A673 (cell line): ENCODE results near the gene HOXB7. TPM values are rescaled to one million over a fixed set of nuclear protein-coding genes. Genes with fewer than 3 reads are reported as not detected.

Source experiments
- BruUV-seq: library from RNA; stranded (reverse); fragments of 400-500 nt; replicated peaks from 2 replicates; lab custom pipeline; 2021; lab: Mats Ljungman, UMichigan
- CTCF ChIA-PET: fragments of 300-600 bp; sonication (Branson Sonifier 250); formaldehyde crosslinking; loops from one replicate; lab custom pipeline; 2022; ENCODE audit warnings: antibody characterized with exemption; lab: Charles Lee
- POLR2A ChIA-PET: fragments of 300-600 bp; sonication (Branson Sonifier 250); formaldehyde crosslinking; loops from one replicate; lab custom pipeline; 2022; ENCODE audit warnings: antibody characterized with exemption; ENCODE audit not compliant: low non-redundant PET; lab: Charles Lee
- DNase-seq: peaks from one replicate; pipeline ENCODE4 v3.0.0-alpha.2; 2015; ENCODE audit warnings: low spot score
- H3K27ac ChIP-seq: fragments of 200-600 bp; sonication (generic); 2 replicates; pipeline ENCODE4 v1.5.1; 2016; ENCODE audit warnings: mixed run types, low read depth, mild to moderate bottlenecking, mixed read lengths, antibody characterized with exemption, low read length; ENCODE audit not compliant: poor library complexity, severe bottlenecking
- H3K27me3 ChIP-seq: fragments of 200-600 bp; sonication (generic); replicated peaks from 2 replicates; pipeline ENCODE4 v1.6.1; 2017; ENCODE audit warnings: mixed run types, low read depth, mild to moderate bottlenecking, mixed read lengths, antibody characterized with exemption, low read length; ENCODE audit not compliant: insufficient read depth, poor library complexity
- H3K36me3 ChIP-seq: fragments of 200-600 bp; sonication (generic); 2 replicates; pipeline ENCODE4 v1.6.1; 2016; ENCODE audit warnings: mixed run types, mild to moderate bottlenecking, mixed read lengths, antibody characterized with exemption, low read length; ENCODE audit not compliant: insufficient read depth, poor library complexity, severe bottlenecking
- H3K4me1 ChIP-seq: fragments of 200-600 bp; sonication (generic); 2 replicates; pipeline ENCODE4 v1.6.1; 2017; ENCODE audit warnings: mixed run types, mild to moderate bottlenecking, mixed read lengths, antibody characterized with exemption, low read length; ENCODE audit not compliant: insufficient read depth, poor library complexity, severe bottlenecking
- H3K4me3 ChIP-seq: fragments of 200-600 bp; sonication (generic); 2 replicates; pipeline ENCODE4 v1.5.1; 2016; ENCODE audit warnings: low read depth, mixed run types, mild to moderate bottlenecking, mixed read lengths, low read length; ENCODE audit not compliant: poor library complexity, severe bottlenecking
- H3K9me3 ChIP-seq: fragments of 200-600 bp; sonication (generic); 2 replicates; pipeline ENCODE4 v1.6.1; 2016; ENCODE audit warnings: mixed run types, low read depth, mild to moderate bottlenecking, mixed read lengths, antibody characterized with exemption, low read length; ENCODE audit not compliant: poor library complexity, severe bottlenecking
- CTCF ChIP-seq: fragments of 300-800, 200-600 bp; sonication (generic); conservative IDR thresholded peaks from 2 replicates; pipeline ENCODE4 v1.5.1; 2017; ENCODE audit warnings: low read depth, mild to moderate bottlenecking, antibody characterized with exemption, low read length, moderate library complexity, mixed read lengths
- EZH2 ChIP-seq: fragments of 200-600 bp; sonication (generic); IDR thresholded peaks from 2 replicates; pipeline ENCODE4 v1.6.1; 2017; ENCODE audit warnings: borderline replicate concordance, low read depth, mild to moderate bottlenecking, mixed read lengths, antibody characterized with exemption, low read length; ENCODE audit not compliant: poor library complexity, severe bottlenecking
- intact Hi-C: fragments of 100-400 bp; cut with micrococcal nuclease; formaldehyde crosslinking; loops from one replicate; pipeline ENCODE4 v1.10.0; 2022; ENCODE audit not compliant: unreplicated experiment
- total RNA-seq: library from RNA; stranded (reverse); gene quantifications from 2 replicates; pipeline ENCODE4 v1.2.3, GENCODE V29; 2021

HOXB7 gene
- total RNA-seq, 1 experiment from 2014 or later = 32.2 TPM

DNA sequence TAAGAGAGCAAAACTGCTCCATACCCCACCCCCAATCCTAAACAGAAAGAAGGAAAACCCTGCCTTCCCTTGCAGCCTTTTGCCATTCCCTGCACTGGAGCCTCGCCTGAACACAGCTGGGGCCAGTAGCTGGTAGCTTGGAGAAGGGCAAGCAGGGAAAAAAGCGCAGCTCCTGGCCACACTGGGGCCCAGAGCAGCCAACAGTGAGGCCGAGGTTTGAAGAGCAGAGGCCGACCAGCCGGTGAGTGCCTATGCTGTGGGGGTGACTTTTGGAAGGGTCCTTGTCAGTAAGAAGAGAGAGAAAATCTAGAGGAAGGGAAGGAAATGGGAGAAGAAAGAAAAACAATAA is 18.6 kb upstream of the HOXB7 start:
- intact Hi-C loops = no loop called here
- Histone ChIP-seq H3K4me1 (peaks cover 12% of the 10 kb centered on the region), H3K4me3 (no peak overlapping the region), H3K27ac (no peak overlapping the region), H3K9me3 (no peaks in the 10 kb centered on the region), H3K36me3 (no peaks in the 10 kb centered on the region), H3K27me3 (no peaks in the 10 kb centered on the region)
- BruUV-seq = no TSS peak
- POLR2A ChIA-PET = no interaction called here
- DNase-seq = no peak
- CTCF ChIA-PET = no interaction called here
- TF ChIP-seq EZH2 (no peak), CTCF (no peak)

DNA sequence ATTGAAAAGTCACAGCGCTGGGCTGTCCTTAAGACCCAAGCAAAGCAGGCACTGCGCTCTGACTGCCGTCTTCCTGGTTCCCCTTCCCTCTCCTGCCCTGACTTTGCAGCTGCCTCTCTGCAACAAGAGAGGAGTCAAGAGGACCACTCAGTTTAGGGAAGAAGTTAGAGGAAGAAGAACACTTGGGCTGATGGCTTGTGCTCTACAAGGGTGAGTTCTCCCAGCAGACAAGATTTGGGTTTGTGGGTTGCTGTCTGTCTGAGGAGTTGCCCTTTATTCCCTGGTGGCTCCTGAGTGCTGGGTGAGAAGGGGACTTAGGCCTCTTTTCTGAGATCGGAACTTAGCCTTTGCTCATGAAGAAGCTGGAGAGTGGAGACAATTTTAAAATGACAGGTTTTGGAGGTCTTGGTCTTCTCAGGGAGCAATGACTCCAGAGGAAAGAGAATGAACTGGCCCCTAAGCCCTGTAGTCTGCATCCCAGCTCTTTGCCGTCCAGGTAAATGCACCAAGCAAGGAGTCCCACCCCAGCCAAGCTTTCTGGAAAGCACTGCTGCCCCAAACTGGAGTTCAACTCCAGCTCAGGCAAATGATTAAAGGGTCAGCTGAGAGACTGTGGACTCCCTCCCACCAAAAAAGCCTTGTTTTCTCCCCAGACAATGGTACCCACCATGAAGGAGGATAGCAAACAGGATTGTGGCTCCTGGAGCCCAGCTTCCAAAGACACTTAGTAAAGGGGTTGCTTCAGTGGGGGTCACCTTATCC is 18.0 kb upstream of the HOXB7 start:
- CTCF ChIA-PET = interaction anchor here (0.6 kb wide), 1 partner anchor 247 kb away, joined by 3 read pairs; no protein-coding TSS in a partner anchor
- H3K36me3 ChIP-seq = no peaks in the 10 kb centered on the region
- no peak overlapping the region for H3K27ac ChIP-seq
- no TSS peak for BruUV-seq
- TF ChIP-seq EZH2 = no peak
- TF ChIP-seq CTCF = no peak
- intact Hi-C loops = no loop called here
- H3K4me3 ChIP-seq = no peak overlapping the region
- POLR2A ChIA-PET = interaction anchor here (0.7 kb wide), 1 partner anchor 405 kb away, joined by 4 read pairs; no protein-coding TSS in a partner anchor
- H3K9me3 ChIP-seq = no peaks in the 10 kb centered on the region
- H3K27me3 ChIP-seq = no peaks in the 10 kb centered on the region
- no peak for DNase-seq
- H3K4me1 ChIP-seq = peaks cover 18% of the 10 kb centered on the region

- intact Hi-C loops = no loop called here
- TF ChIP-seq EZH2 (no peak), CTCF (no peak)
- DNase-seq = no peak
- BruUV-seq = no TSS peak
- Histone ChIP-seq H3K9me3 (no peaks in the 10 kb centered on the region), H3K4me1 (peaks cover 20% of the 10 kb centered on the region), H3K27ac (no peak overlapping the region), H3K27me3 (no peaks in the 10 kb centered on the region), H3K4me3 (no peak overlapping the region), H3K36me3 (no peaks in the 10 kb centered on the region)
- ChIA-PET POLR2A (interaction anchor here (0.7 kb wide), 1 partner anchor 404 kb away, joined by 4 read pairs; no protein-coding TSS in a partner anchor), CTCF (no interaction called here)
Measured at GRCh38 chr17:48627623-48628521, 17.1 kb upstream of the HOXB7 start.
